ENCODE measurements around the gene MSMB.

The MSMB gene

GRCh38 chr10:46016811-46017210 lies 29.3 kb downstream of the MSMB start:
- H3K79me2 ChIP-seq (ENCODE audit: insufficient read depth, low read depth) = peaks cover 65% of the 10 kb centered on the region
- no peak overlapping the region for H3K4me3 ChIP-seq (IDR thresholded peaks at IDR 0.05; ENCODE audit: insufficient read depth, low read depth, low read length)
- H3K4me1 ChIP-seq (ENCODE audit: low read depth, poor library complexity, severe bottlenecking) = peaks cover 53% of the 10 kb centered on the region
- H3K36me3 ChIP-seq (ENCODE audit: insufficient read depth) = peaks cover 10% of the 10 kb centered on the region; the same call in 1 of the 2 replicates
- H4K20me1 ChIP-seq (ENCODE audit: insufficient read depth) = 0 out of 2 replicates have a peak, but pooled peaks cover 5% of the 10 kb centered on the region
- H3K27me3 ChIP-seq (ENCODE audit: insufficient read depth, low read depth) = no peaks in the 10 kb centered on the region
- TF ChIP-seq CTCF (conservative IDR thresholded peaks at IDR 0.05; ENCODE audit: low read depth, low read length) = no peak
- no peak overlapping the region for H3K9ac ChIP-seq
- H2AFZ ChIP-seq (ENCODE audit: low read depth) = no peak overlapping the region
- no peak overlapping the region for H3K27ac ChIP-seq
- H3K4me2 ChIP-seq = no peak overlapping the region

GRCh38 chr10:46016190-46016589 lies 29.9 kb downstream of the MSMB start:
- Histone ChIP-seq H3K27me3 (ENCODE audit: insufficient read depth, low read depth) (no peaks in the 10 kb centered on the region), H3K4me2 (no peak overlapping the region), H3K27ac (no peak overlapping the region), H3K36me3 (ENCODE audit: insufficient read depth) (peaks cover 10% of the 10 kb centered on the region; the same call in 1 of the 2 replicates), H4K20me1 (ENCODE audit: insufficient read depth) (0 out of 2 replicates have a peak, but pooled peaks cover 5% of the 10 kb centered on the region), H2AFZ (ENCODE audit: low read depth) (no peak overlapping the region), H3K79me2 (ENCODE audit: insufficient read depth, low read depth) (peaks cover 59% of the 10 kb centered on the region), H3K4me3 (IDR thresholded peaks at IDR 0.05; ENCODE audit: insufficient read depth, low read depth, low read length) (no peak overlapping the region), H3K4me1 (ENCODE audit: low read depth, poor library complexity, severe bottlenecking) (peaks cover 47% of the 10 kb centered on the region), H3K9ac (no peak overlapping the region)
- TF ChIP-seq CTCF (conservative IDR thresholded peaks at IDR 0.05; ENCODE audit: low read depth, low read length) = no peak

DNA sequence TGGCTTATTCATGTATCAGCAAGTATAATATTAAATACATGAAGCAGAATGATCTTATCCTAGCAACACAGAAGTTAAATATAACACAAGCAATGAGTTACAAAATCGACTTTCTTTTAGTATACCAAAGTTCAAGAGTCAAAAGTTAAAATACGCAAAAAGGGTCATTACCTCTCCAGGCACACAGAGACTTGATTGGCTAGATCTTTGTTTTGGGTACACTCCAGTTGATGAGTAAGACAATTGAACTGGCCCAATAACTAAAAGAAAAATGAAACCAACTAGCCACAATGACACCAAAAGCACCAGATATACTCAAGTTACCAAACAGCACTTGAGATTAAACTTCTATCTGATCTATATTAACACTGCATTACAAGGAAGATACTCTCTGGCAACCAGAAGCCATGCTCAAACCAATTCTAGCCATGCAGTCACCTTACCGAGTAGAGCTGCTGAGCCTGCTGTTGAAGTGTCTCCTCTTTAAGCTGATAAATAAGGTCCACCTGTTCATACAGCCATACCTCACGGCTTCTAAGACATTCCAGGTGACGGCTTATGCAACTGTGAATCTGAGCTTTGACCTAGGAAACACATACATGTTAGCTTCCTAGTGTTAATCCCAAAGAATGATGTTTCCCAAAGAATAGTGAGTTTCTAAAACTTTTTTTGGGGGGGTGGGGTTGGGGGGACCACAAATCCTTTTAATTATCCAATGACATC lies 31.2 kb downstream of the MSMB start:
- no peak overlapping the region for H2AFZ ChIP-seq (ENCODE audit: low read depth)
- no peak for TF ChIP-seq CTCF (conservative IDR thresholded peaks at IDR 0.05; ENCODE audit: low read depth, low read length)
- peaks cover 45% of the 10 kb centered on the region for H3K79me2 ChIP-seq (ENCODE audit: insufficient read depth, low read depth)
- H3K4me2 ChIP-seq = no peak overlapping the region
- no peak overlapping the region for H3K4me3 ChIP-seq (IDR thresholded peaks at IDR 0.05; ENCODE audit: insufficient read depth, low read depth, low read length)
- H3K27ac ChIP-seq = no peak overlapping the region
- peaks cover 10% of the 10 kb centered on the region; the same call in 1 of the 2 replicates for H3K36me3 ChIP-seq (ENCODE audit: insufficient read depth)
- peaks cover 34% of the 10 kb centered on the region for H3K4me1 ChIP-seq (ENCODE audit: low read depth, poor library complexity, severe bottlenecking)
- H3K27me3 ChIP-seq (ENCODE audit: insufficient read depth, low read depth) = no peaks in the 10 kb centered on the region
- no peak overlapping the region for H3K9ac ChIP-seq
- 0 out of 2 replicates have a peak, but pooled peaks cover 5% of the 10 kb centered on the region for H4K20me1 ChIP-seq (ENCODE audit: insufficient read depth)

DNA sequence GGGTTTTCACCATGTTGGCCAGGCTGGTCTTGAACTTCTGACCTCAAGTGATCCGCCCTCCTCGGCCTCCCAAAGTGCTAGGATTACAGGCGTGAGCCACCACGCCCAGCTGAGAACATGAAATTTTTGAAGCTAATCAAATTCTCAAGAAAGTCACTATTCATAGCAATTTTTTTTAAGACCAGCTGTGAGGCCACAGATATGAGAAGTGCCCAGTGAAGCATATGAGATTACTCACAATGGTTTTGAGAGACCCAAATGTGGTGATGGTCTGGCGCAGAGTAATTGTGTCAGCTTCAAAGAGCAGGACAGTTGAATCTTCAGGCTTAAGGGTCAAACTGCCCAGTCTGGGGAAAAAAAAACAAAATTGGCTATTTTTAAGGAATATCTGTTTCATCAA lies 31.9 kb downstream of the MSMB start:
- Histone ChIP-seq H2AFZ (ENCODE audit: low read depth) (no peak overlapping the region), H3K27me3 (ENCODE audit: insufficient read depth, low read depth) (no peaks in the 10 kb centered on the region), H3K79me2 (ENCODE audit: insufficient read depth, low read depth) (peaks cover 39% of the 10 kb centered on the region), H3K4me3 (IDR thresholded peaks at IDR 0.05; ENCODE audit: insufficient read depth, low read depth, low read length) (no peak overlapping the region), H3K4me1 (ENCODE audit: low read depth, poor library complexity, severe bottlenecking) (peaks cover 27% of the 10 kb centered on the region), H4K20me1 (ENCODE audit: insufficient read depth) (0 out of 2 replicates have a peak, but pooled peaks cover 5% of the 10 kb centered on the region), H3K36me3 (ENCODE audit: insufficient read depth) (peaks cover 15% of the 10 kb centered on the region; the same call in 1 of the 2 replicates), H3K27ac (no peak overlapping the region), H3K9ac (no peak overlapping the region), H3K4me2 (no peak overlapping the region)
- TF ChIP-seq CTCF (conservative IDR thresholded peaks at IDR 0.05; ENCODE audit: low read depth, low read length) = no peak

Data from KMS-11 (cell line).